Neuronal stem cell (in vitro differentiated cells): ENCODE results near the gene PRICKLE4.

Source experiments
- DNase-seq: peaks from one replicate; pipeline ENCODE4 v3.0.0-alpha.2; 2013; ENCODE audit warnings: low spot score
- H2AFZ ChIP-seq: one replicate; pipeline ENCODE4 v1.6.1; 2013; ENCODE audit warnings: mild to moderate bottlenecking, low read length, inconsistent platforms
- H2AK5ac ChIP-seq: 2 replicates; pipeline ENCODE4 v1.6.1; 2013; ENCODE audit warnings: low read depth, mild to moderate bottlenecking, inconsistent platforms, low read length, moderate library complexity, mixed read lengths
- H2BK120ac ChIP-seq: 2 replicates; pipeline ENCODE4 v1.6.1; 2013; ENCODE audit warnings: low read depth, mild to moderate bottlenecking, inconsistent platforms, low read length, moderate library complexity, mixed read lengths
- H2BK12ac ChIP-seq: one replicate; pipeline ENCODE4 v1.6.1; 2013; ENCODE audit warnings: low read length, inconsistent platforms
- H2BK15ac ChIP-seq: 2 replicates; pipeline ENCODE4 v1.6.1; 2013; ENCODE audit warnings: mild to moderate bottlenecking, low read length, inconsistent platforms, mixed read lengths
- H2BK5ac ChIP-seq: one replicate; pipeline ENCODE4 v1.6.1; 2013; ENCODE audit warnings: inconsistent platforms, mild to moderate bottlenecking, low read length, moderate library complexity
- H3K14ac ChIP-seq: one replicate; pipeline ENCODE4 v1.6.1; 2013; ENCODE audit warnings: low read length, inconsistent platforms
- H3K18ac ChIP-seq: 2 replicates; pipeline ENCODE4 v1.6.1; 2013; ENCODE audit warnings: low read length, inconsistent platforms
- H3K23ac ChIP-seq: 2 replicates; pipeline ENCODE4 v1.6.1; 2013; ENCODE audit warnings: low read depth, mild to moderate bottlenecking, mixed read lengths, low read length, inconsistent platforms; ENCODE audit not compliant: poor library complexity
- H3K27ac ChIP-seq: replicated peaks from 3 replicates; pipeline ENCODE4 v1.5.1; 2013; ENCODE audit warnings: low read length, inconsistent platforms
- H3K27me3 ChIP-seq, 3 experiments: 2 replicates each; pipeline ENCODE4 v1.6.1; 2013; ENCODE audit warnings: low read length in 3 of 3, mild to moderate bottlenecking in 2 of 3, inconsistent platforms in 1 of 3, low read depth in 1 of 3, mixed read lengths in 1 of 3, moderate library complexity in 1 of 3; ENCODE audit not compliant: control insufficient read depth in 3 of 3, insufficient read depth in 3 of 3
- H3K36me3 ChIP-seq, 2 donors: replicated peaks in 1 of 2; 2 replicates each; pipeline ENCODE4 v1.6.1; 2013; ENCODE audit warnings: low read length in 2 of 2; ENCODE audit not compliant: control insufficient read depth in 2 of 2, insufficient read depth in 2 of 2
- H3K4ac ChIP-seq: 2 replicates; pipeline ENCODE4 v1.6.1; 2013; ENCODE audit warnings: inconsistent platforms, mild to moderate bottlenecking, low read length, moderate library complexity
- H3K4me1 ChIP-seq, 2 donors: 1 replicate in 1 of 2; 2 replicates in 1 of 2; pipeline ENCODE4 v1.6.1; 2013; ENCODE audit warnings: low read length in 2 of 2, low read depth in 1 of 2; ENCODE audit not compliant: control insufficient read depth in 2 of 2, insufficient read depth in 1 of 2
- H3K4me2 ChIP-seq: one replicate; pipeline ENCODE4 v1.6.1; 2013; ENCODE audit warnings: mild to moderate bottlenecking, low read length, inconsistent platforms; ENCODE audit not compliant: insufficient read depth, poor library complexity, severe bottlenecking
- H3K4me3 ChIP-seq, 2 donors: 2 replicates each; pipeline ENCODE4 v1.5.1; 2013; ENCODE audit warnings: low read length in 2 of 2, mild to moderate bottlenecking in 2 of 2, inconsistent platforms in 1 of 2, moderate library complexity in 1 of 2
- H3K79me1 ChIP-seq: one replicate; pipeline ENCODE4 v1.6.1; 2013; ENCODE audit warnings: low read depth, mild to moderate bottlenecking, inconsistent platforms, low read length, moderate library complexity
- H3K9ac ChIP-seq: one replicate; pipeline ENCODE4 v1.6.1; 2013; ENCODE audit warnings: mild to moderate bottlenecking, low read depth, low read length, inconsistent platforms; ENCODE audit not compliant: poor library complexity
- H3K9me3 ChIP-seq, 2 donors: replicated peaks in 1 of 2; 2 replicates each; pipeline versions ENCODE3 to v1.6.1; 2013; ENCODE audit warnings: low read length in 2 of 2, mild to moderate bottlenecking in 2 of 2, inconsistent platforms in 1 of 2, low read depth in 1 of 2, mixed read lengths in 1 of 2, moderate library complexity in 1 of 2; ENCODE audit not compliant: control insufficient read depth in 2 of 2, insufficient read depth in 1 of 2
- H4K8ac ChIP-seq: one replicate; pipeline ENCODE4 v1.6.1; 2013; ENCODE audit warnings: low read depth, mild to moderate bottlenecking, inconsistent platforms, low read length, moderate library complexity
- H4K91ac ChIP-seq: one replicate; pipeline ENCODE4 v1.6.1; 2013; ENCODE audit warnings: low read length, low read depth, mild to moderate bottlenecking, inconsistent platforms; ENCODE audit not compliant: poor library complexity
- WGBS, 2 donors: extraction: QIAGEN DNeasy Blood & Tissue Kit; methylation state at CpG; one replicate each; pipeline ENCODE4 v1.1.7; 2013; ENCODE audit warnings: missing lambda C conversion rate in 2 of 2, mixed read lengths in 1 of 2; ENCODE audit not compliant: insufficient read length in 2 of 2, insufficient replicate concordance in 1 of 2; ENCODE audit errors: extremely low coverage in 2 of 2; 5-methylcytosine and 5-hydroxymethylcytosine counted together

The PRICKLE4 gene

DNA sequence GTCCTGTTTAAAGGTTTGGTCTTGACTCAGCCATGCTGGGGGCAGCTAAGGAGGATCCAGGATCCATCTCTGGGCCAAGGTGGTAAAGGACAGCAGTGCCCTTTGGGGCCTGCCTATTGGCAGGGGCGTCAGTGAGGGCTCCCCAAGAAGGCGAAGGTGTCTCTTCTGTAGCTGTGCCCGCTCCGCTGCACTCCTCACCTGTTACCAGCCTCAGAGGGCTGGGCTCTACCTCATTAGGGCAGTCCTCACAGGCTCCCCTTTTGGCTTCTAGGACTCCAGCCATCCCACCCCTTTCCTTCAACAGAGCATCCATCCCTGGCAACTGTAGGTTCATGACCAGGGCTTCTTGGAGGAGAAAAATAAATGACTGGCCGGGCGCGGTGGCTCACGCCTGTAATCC is 11.2 kb upstream of the PRICKLE4 start:
- Histone ChIP-seq H2AFZ (no peak overlapping the region), H3K4ac (no peak overlapping the region), H2AK5ac (no peak overlapping the region), H3K27ac (no peak overlapping the region), H3K36me3 (peaks cover 14 to 28% of the 10 kb centered on the region in 2 donors), H3K4me1 (peaks cover 9 to 11% of the 10 kb centered on the region in 2 donors), H2BK12ac (no peak overlapping the region), H3K14ac (no peak overlapping the region), H3K27me3 (no peaks in the 10 kb centered on the region), H3K4me2 (no peak overlapping the region), H3K79me1 (no peaks in the 10 kb centered on the region), H3K23ac (no peak overlapping the region), H4K8ac (no peak overlapping the region), H2BK120ac (no peak overlapping the region), H3K9ac (no peak overlapping the region), H2BK15ac (no peak overlapping the region), H3K9me3 (no peaks in the 10 kb centered on the region), H3K4me3 (no peak overlapping the region), H3K18ac (no peak overlapping the region), H4K91ac (no peak overlapping the region), H2BK5ac (peak overlapping the region; percentile 54)
- no peak for DNase-seq
- WGBS, 2 donors: no CpG with 5 or more reads among the region's 8 CpGs

DNA sequence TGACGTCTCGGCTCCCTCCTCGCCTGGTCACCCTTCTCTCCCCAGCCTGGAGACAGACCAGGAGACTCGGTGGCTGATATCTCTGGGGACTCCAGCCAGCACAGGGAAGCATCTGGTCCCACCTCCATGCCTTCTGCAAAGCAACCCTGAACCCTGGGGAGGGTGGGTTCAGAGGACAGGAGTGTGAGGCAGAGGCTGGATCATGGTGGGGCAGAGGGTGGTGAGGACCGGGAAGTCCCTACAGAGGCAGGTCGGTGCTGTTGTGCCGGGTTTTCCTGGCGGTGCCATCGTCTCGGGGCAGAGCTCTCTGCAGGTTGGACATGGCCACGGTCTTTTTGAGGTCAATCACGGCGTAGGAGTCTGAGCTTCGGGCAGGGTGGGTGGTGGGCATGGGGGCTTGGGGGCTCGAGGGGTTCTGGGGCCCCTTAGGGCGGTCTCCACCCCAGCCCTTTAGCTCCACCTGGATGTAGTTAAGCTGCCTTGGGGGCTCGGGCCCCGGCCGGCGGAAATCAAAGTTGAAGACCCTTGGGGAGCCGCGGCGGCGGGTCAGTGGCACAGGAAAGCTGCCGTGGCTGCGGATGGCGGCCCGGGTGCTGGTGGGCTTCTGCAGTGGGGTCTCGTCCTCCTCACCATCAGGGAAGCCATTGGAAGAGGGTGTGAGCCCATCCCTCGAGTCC is 10.1 kb upstream of the PRICKLE4 start:
- Histone ChIP-seq H2BK120ac (no peak overlapping the region), H3K4me3 (no peak overlapping the region), H2AK5ac (no peak overlapping the region), H3K23ac (peak overlapping the region; percentile 53), H3K9ac (no peak overlapping the region), H2BK15ac (no peak overlapping the region), H4K8ac (no peak overlapping the region), H3K4me1 (peaks cover 9 to 11% of the 10 kb centered on the region in 2 donors), H3K27me3 (no peaks in the 10 kb centered on the region), H3K4me2 (no peak overlapping the region), H3K14ac (no peak overlapping the region), H3K36me3 (peaks cover 23 to 40% of the 10 kb centered on the region in 2 donors), H3K9me3 (no peaks in the 10 kb centered on the region), H2BK12ac (no peak overlapping the region), H3K18ac (no peak overlapping the region), H3K79me1 (no peaks in the 10 kb centered on the region), H3K4ac (no peak overlapping the region), H2BK5ac (no peak overlapping the region), H3K27ac (no peak overlapping the region), H4K91ac (no peak overlapping the region), H2AFZ (no peak overlapping the region)
- WGBS, 2 donors: no CpG with 5 or more reads among the region's 30 CpGs
- DNase-seq: no peak

DNA sequence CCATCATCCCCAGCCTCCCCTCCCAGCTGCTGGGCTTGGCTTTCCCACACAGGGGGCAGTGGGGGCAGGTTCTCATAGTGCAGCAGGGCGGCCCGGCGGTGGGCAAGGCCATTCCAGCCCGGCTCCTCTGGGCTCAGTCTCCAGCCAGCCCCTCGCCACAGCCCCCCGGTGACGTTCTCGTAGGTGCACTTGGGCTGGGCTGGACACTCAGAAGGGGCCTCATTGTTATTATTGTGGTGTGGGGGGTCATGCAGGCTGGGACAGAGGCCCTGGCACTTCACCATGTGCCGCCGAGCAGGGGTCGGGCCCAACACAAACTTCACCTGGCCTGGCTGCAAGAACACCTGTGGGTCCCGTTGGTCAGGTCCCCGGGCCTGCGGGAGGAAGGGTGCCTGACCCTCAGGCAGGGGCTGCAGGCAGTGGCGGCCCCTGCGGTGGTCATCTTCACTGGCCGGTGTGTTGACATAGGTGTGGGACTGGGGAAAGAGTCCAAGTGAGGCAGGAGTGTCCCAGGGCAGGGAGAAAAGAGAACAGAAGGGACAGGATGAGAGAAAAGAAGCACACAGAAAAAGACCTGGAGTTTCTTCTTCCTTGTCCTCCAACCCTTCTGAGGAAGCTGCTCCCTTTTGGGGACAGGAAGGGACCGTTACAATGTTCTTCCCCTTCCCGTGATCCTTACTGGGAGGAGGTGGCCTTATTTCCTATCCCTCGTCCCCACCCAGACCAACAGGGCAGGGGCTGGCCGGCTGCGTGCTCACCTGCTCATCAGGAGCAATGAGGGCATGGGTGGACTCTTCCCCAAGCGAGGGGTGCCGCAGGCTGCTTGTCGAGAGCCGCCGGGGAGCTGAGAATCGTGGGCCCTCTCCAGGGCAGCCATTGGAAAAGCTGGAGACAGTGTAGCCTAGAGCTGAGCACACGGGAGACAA is 9.3 kb upstream of the PRICKLE4 start:
- peaks cover 27 to 45% of the 10 kb centered on the region in 2 donors for H3K36me3 ChIP-seq
- H3K4me1 ChIP-seq: peaks cover 9 to 11% of the 10 kb centered on the region in 2 donors
- H3K27ac ChIP-seq: no peak overlapping the region
- no peak overlapping the region for H4K91ac ChIP-seq
- H3K4me3 ChIP-seq: no peak overlapping the region
- H2BK5ac ChIP-seq: no peak overlapping the region
- no CpG with 5 or more reads among the region's 29 CpGs for WGBS, 2 donors
- H2BK120ac ChIP-seq: no peak overlapping the region
- no peak overlapping the region for H3K4ac ChIP-seq
- H3K9ac ChIP-seq: no peak overlapping the region
- H3K23ac ChIP-seq: no peak overlapping the region
- H3K27me3 ChIP-seq: no peaks in the 10 kb centered on the region
- H3K14ac ChIP-seq: no peak overlapping the region
- no peaks in the 10 kb centered on the region for H3K9me3 ChIP-seq
- H4K8ac ChIP-seq: no peak overlapping the region
- no peak overlapping the region for H2AFZ ChIP-seq
- H3K18ac ChIP-seq: no peak overlapping the region
- H2AK5ac ChIP-seq: no peak overlapping the region
- no peak overlapping the region for H2BK12ac ChIP-seq
- DNase-seq: no peak
- H2BK15ac ChIP-seq: no peak overlapping the region
- H3K79me1 ChIP-seq: no peaks in the 10 kb centered on the region
- H3K4me2 ChIP-seq: no peak overlapping the region

DNA sequence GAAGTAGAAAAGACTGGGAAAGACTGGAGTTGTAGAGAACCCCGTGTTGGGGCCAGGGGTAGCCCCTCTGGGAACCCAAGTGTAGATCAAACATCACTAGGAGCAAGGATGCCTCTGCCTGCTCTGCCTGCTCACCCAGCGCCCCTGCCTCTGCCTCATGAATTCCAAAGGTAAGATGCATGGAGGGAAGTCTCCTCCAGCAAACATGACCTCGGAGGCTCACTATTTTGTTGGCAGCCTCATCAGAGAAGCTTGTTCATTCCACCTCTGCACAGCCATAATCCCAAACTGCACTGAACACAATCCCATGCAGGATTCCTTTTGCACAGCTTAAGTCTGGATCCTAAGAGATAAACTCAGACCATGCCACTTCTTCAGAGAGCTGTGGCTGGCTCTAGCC is 5.7 kb upstream of the PRICKLE4 start:
- Histone ChIP-seq H3K27me3 (no peaks in the 10 kb centered on the region), H3K23ac (no peak overlapping the region), H3K27ac (no peak overlapping the region), H2BK120ac (no peak overlapping the region), H3K18ac (no peak overlapping the region), H4K91ac (no peak overlapping the region), H3K36me3 (peaks cover 34 to 51% of the 10 kb centered on the region in 2 donors), H3K4me3 (no peak overlapping the region), H3K9ac (no peak overlapping the region), H3K79me1 (no peaks in the 10 kb centered on the region), H3K4ac (no peak overlapping the region), H2AK5ac (no peak overlapping the region), H2BK5ac (no peak overlapping the region), H3K4me1 (peaks cover 3 to 5% of the 10 kb centered on the region in 2 donors), H3K14ac (no peak overlapping the region), H3K4me2 (no peak overlapping the region), H2AFZ (no peak overlapping the region), H3K9me3 (no peaks in the 10 kb centered on the region), H2BK12ac (no peak overlapping the region), H2BK15ac (no peak overlapping the region), H4K8ac (no peak overlapping the region)
- no CpG with 5 or more reads among the region's 3 CpGs for WGBS, 2 donors
- no peak for DNase-seq
